AG04450 (cell line): ENCODE results near the gene SUCLG2. TPM values are rescaled to one million over a fixed set of nuclear protein-coding genes. Genes with fewer than 3 reads are reported as not detected.

Source experiments
- CTCF ChIA-PET: fragments of 300-600, 350-600 bp; formaldehyde crosslinking; extraction: SDS; loops from one replicate; lab custom pipeline; 2022; ENCODE audit warnings: antibody characterized with exemption, inconsistent platforms; lab: Charles Lee
- POLR2A ChIA-PET: fragments of 350-600 bp; formaldehyde crosslinking; extraction: SDS; loops from one replicate; lab custom pipeline; 2021; ENCODE audit warnings: antibody characterized with exemption, inconsistent platforms; lab: Yijun Ruan, JAX
- DNase-seq: peaks from one replicate; pipeline ENCODE4 v3.0.0-alpha.2; 2011; ENCODE audit warnings: low read depth, low spot score
- H3K27ac ChIP-seq: one replicate; pipeline ENCODE4 v1.5.1; 2012; ENCODE audit warnings: low read depth, low read length, control low read depth
- H3K27me3 ChIP-seq: one replicate; pipeline ENCODE4 v1.6.0; 2012; ENCODE audit warnings: low read length; ENCODE audit not compliant: control insufficient read depth, insufficient read depth
- H3K4me3 ChIP-seq: 2 replicates; pipeline ENCODE4 v1.5.1; 2011; ENCODE audit warnings: mild to moderate bottlenecking, low read depth, low read length, control low read depth
- H3K9me3 ChIP-seq: 2 replicates; pipeline ENCODE4 v1.5.1; 2012; ENCODE audit warnings: low read length; ENCODE audit not compliant: control insufficient read depth, insufficient read depth
- CTCF ChIP-seq: IDR thresholded peaks from 2 replicates; pipeline ENCODE4 v1.5.1; 2011; ENCODE audit warnings: low read depth, low read length, control low read depth, inconsistent platforms
- polyA plus RNA-seq: library from polyadenylated mRNA; depleted of rRNA; stranded (reverse); fragments of >200 nt; gene quantifications from 2 replicates; pipeline ENCODE4 v1.2.3, GENCODE V29; 2011

Gene SUCLG2
- polyA plus RNA-seq, 1 experiment: 54.2 TPM

GRCh38 chr3:67325231-67325630, 329.2 kb downstream of the SUCLG2 start:
- TF ChIP-seq CTCF: no peak
- Histone ChIP-seq H3K27me3 (no peaks in the 10 kb centered on the region), H3K27ac (no peak overlapping the region), H3K4me3 (no peak overlapping the region), H3K9me3 (no peaks in the 10 kb centered on the region)
- ChIA-PET POLR2A (no interaction called here), CTCF (no interaction called here)
- DNase-seq: no peak
